Eye (tissue), 1 donor: ENCODE measurements around the gene KCNA10.
A peak's percentile ranks its signal among the peaks of the same experiment; 100 is the strongest.
"Not testable (repeated sequence)": the region's sequence is repeated elsewhere in the genome, so short reads cannot be mapped to it uniquely, and the experiment has no call there.

Experiments used
- DNase-seq: peaks from one replicate; pipeline ENCODE4 v3.0.0-alpha.2; 2015

The KCNA10 gene

DNA sequence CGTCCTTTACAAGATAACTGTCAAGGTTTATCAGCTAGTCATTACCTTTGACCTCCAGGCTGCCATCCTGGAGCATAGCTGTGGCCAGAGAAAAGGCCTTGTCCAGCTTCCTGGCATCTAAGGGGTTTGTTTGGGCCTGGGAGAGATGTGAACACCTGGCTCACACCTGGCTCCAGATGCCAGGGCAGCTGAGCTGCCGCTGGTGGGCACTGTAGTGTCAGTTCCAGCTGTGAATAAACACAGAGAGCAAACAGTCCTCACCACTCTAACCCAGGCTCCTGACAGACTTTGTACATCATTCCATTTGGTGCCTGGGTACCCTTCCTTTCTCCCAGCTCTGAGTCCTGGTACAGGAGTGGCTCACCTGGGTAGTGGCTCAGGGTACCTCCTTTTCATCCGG, 14.3 kb upstream of the KCNA10 start:
- no peak for DNase-seq

DNA sequence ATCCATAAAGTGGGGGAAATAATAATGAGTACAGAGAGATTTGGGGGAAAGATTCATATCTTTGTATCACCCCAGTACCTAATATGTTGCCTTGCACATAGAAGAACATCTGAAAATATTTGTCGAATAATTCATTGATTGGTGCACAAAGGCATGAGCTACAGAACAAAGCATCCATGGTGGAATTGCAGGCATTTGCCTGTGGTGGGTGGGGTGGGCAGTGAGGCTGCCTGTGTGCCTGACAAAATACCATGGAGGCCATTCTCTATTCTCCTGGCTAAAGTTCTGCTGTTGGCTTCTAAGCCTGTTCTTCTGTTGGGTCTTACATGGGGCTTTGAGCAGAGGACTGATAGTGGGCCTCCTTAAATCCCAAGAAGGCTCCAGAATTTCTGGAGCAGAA, 10.0 kb upstream of the KCNA10 start:
- no peak for DNase-seq

GRCh38 chr1:110526201-110526780, 7.3 kb upstream of the KCNA10 start:
- DNase-seq: no peak

- DNase-seq: no peak
Observed at GRCh38 chr1:110525249-110525595, 6.2 kb upstream of the KCNA10 start.

GRCh38 chr1:110524311-110525248, 5.6 kb upstream of the KCNA10 start:
- peak; percentile 77 for DNase-seq

- no peak for DNase-seq
Observed at GRCh38 chr1:110523011-110523410, 4.0 kb upstream of the KCNA10 start.

DNA sequence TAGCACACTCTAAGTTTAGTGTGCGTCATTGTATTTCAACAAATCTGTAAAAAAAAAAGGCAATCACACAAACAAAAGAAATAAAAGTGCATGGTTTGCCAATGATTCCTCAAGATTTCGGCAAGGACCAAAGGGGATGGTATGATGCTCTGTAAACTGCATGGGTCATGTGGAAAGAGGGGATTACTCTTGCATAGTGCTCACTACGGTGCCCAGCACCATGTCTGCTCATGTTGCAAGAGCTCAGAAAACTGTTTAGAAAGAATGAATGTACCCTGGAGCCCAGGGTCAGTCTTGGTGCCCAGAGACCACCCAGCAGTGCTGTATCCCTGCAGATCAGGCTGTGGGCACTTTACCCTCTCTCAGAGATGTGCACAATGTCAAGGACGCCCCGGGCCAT, 3.6 kb upstream of the KCNA10 start:
- no peak for DNase-seq

DNA sequence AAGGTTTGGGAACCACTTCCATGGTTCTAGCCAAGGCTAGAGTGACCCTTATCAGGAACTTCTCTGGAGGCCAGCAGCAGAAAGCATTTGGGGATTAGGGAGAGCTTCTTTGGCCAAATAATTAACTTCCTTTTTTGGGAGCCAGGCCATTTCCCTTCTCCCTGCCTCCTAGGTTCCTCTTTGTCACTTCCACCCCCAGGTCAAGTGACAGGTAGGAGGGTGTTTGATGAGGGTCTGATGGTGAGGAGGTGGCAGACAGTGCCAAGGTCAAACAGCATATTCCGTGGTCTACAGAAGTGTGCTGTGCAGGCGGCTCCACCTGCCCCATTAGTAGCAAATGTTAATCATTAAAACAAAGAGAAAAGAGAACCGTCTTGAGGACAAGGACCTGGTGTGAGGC, 1.9 kb upstream of the KCNA10 start:
- DNase-seq: no peak

DNA sequence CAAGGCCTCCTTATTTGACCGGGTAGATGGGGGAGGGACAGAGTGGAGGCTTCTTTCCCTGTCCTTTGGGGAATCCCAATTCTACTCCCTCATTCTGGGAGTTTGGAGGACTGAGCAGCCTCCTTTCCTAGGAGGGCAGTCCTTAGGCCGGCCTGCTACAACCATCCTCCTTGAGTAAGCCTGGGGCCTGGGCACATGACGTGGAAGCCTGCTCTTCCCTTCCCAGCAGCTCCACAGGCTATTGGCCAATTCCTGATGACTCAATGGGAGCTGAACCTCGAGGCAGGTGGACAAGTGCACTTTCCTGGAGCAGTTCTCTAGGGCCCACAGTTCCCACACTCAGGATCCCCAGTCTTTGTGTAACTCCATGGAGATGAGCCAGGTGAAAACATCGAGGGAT, 3.1 kb downstream of the KCNA10 start:
- no peak for DNase-seq

DNA sequence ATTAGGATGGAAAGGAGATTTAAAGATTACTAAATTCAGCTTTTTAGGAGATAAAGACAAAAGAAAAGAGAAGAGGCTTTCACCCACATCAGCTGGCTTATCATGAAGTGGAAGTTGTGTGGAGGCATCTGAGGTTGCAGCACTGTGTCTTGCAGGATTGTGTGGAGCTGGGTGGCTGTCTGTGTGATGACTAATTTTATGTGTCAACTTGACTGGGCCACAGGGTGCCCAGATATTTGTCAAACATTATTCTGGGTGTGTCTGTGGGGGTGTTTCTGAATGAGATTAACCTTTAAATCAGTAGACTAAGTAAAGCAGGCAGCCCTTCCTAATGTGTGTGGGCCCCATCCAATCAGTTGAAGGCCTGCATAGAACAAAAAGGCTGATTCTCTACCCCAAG, 3.9 kb downstream of the KCNA10 start:
- DNase-seq: no peak

DNA sequence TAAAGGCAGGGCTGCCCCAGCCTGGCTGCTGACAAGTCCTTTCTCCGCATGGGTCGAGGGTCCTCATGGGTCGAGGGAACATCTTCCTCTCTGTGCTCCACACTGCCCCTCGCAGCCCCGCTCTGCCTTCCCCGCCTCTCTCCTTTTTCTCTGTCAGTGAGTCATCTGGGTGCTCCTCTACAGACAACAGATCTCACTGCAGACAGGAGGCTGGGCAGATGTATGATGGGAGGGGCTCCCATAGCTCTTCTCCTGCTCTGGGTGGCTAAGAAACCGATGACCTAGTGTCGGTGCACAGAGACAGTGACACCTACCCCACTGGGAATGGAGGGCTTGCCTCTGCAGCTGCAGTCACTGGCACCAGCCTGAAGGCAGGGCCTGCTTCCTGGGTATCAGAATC, 5.5 kb downstream of the KCNA10 start:
- DNase-seq: no peak

GRCh38 chr1:110511436-110511835, 7.5 kb downstream of the KCNA10 start:
- no peak for DNase-seq

DNA sequence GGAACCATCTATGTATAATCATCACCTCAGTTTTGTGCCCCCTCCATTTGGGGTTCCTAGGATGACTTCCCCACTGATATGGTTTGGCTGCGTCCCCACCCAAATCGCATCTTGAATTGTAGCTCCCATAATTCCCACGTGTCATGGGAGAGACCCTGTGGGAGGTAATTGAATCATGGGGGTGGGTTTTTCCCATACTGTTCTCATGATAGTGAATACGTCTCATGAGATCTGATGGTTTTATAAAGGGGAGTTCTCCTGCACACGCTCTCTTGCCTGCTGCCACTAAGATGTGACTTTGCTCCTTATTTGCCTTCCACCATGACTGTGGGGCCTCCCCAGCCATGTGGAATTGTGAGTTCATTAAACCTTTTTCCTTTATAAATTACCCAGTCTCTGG, 8.1 kb downstream of the KCNA10 start:
- not testable (repeated sequence) for DNase-seq

GRCh38 chr1:110509655-110510054, 9.3 kb downstream of the KCNA10 start:
- no peak for DNase-seq

- DNase-seq: peak; percentile 62
Observed at GRCh38 chr1:110508028-110508940, 10.7 kb downstream of the KCNA10 start.

GRCh38 chr1:110506541-110506940, 12.4 kb downstream of the KCNA10 start:
- DNase-seq: no peak

- DNase-seq: no peak
Observed at GRCh38 chr1:110505596-110505995, 13.4 kb downstream of the KCNA10 start.

DNA sequence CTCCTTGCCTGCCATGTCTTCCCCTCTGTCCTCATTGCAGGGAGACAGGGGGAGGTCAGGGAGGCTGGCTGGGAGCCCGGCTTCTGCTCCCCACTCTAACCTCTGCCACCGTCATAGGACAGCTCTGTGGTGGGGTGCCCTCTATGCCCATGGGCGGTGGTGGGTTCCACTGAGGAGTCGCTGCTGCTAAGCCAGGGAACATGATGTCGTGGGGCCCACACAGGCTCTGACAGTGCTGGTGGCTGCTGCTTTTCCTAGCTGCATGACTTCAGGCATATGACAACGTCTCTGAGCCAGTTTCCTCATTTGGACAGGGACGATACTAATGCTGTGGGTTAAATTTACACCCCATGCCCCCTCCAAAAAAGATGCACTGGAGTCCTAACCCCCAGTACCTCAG, 14.7 kb downstream of the KCNA10 start:
- no peak for DNase-seq

- DNase-seq: no peak
Observed at GRCh38 chr1:110503471-110503870, 15.5 kb downstream of the KCNA10 start.

DNA sequence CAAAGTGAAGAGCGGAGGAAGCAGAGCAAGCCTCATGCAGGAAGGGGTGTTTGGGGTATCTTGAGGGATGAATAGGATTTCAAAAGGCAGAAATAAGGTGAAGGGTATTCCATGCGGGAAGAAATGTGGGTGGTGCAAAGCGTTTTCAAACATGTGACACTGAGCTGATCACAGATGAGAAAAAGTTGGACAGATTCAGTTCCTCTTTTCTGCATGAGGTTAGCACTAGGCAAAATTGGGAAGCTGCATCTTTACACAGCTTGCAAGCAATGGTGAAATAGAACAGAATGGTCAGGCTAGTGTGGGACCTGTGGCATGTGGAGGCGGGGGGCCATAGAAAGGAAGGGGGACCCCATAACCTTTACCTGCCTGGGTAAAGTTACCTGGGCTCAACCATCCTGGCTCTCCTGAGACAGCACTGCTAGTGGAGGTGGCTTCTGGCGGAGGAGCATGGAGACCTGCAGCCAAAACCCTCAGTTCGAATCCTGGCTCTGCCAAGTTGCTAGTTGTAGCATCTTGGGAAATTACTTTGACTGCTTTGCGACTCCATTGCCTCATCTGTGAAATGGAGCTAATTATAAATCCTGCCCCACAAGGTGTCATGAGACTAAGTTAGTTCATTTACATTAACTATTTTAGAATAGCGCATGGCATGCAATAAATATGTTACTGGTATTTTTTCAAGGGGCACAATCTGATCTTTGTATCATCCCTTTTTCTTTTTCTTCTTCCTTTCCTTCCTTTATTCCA, 16.4 kb downstream of the KCNA10 start:
- DNase-seq: no peak

- DNase-seq: no peak
Observed at GRCh38 chr1:110501488-110502132, 17.4 kb downstream of the KCNA10 start.

GRCh38 chr1:110498270-110498669, 20.7 kb downstream of the KCNA10 start:
- DNase-seq: no peak
